ENCODE results near the gene MCRIP1. TPM values are rescaled to one million over a fixed set of nuclear protein-coding genes. Genes with fewer than 3 reads are reported as not detected.

MCRIP1 gene
- total RNA-seq, 4 donors from 2014 or later, result 83.5 to 146 (median 114) TPM

GRCh38 chr17:81871387-81872230, 38.5 kb upstream of the MCRIP1 start:
- TF ChIP-seq POLR2AphosphoS5 (IDR thresholded peaks at IDR 0.05) (peak; percentile 99 to 100), POLR2A (IDR thresholded peaks at IDR 0.05; ENCODE audit: low read depth) (peak; percentile 98), CTCF (IDR thresholded peaks at IDR 0.05) (peak; percentile 30 to 58 (median 45)), EP300 (IDR thresholded peaks at IDR 0.05) (no peak)
- Histone ChIP-seq H3K9me3 (no peaks in the 10 kb centered on the region), H3K4me1 (peaks cover 41 to 61% (median 53%) of the 10 kb centered on the region in 4 donors), H3K27me3 (no peaks in the 10 kb centered on the region), H3K27ac (replicated peaks in 1 of 4) (peak overlapping the region; percentile 97 to 99 (median 99)), H3K4me3 (peak overlapping the region; percentile 91 to 99 (median 95)), H3K36me3 (peaks cover 17 to 28% (median 25%) of the 10 kb centered on the region in 4 donors)
- intact Hi-C loops (cut with DNase I), result loop anchor here (5.0 kb wide), 1 partner anchor 39 kb away; the partner anchor contains the start of gene MCRIP1
- WGBS, result 1% methylated on average over 27 of the region's 86 CpGs
- DNase-seq (ENCODE audit: extremely low spot score), result peak; percentile 98

GRCh38 chr17:81870981-81871386, 37.9 kb upstream of the MCRIP1 start, which contains the start of gene ARHGDIA:
Gene ARHGDIA (minus strand): TSS chr17:81871337. CDS start chr17:81869930, 1,407 bp downstream.
- DNase-seq (ENCODE audit: extremely low spot score), result no peak
- TF ChIP-seq POLR2A (IDR thresholded peaks at IDR 0.05; ENCODE audit: low read depth) (no peak), POLR2AphosphoS5 (IDR thresholded peaks at IDR 0.05) (no peak), EP300 (IDR thresholded peaks at IDR 0.05) (no peak), CTCF (IDR thresholded peaks at IDR 0.05) (no peak)
- H3K27me3 ChIP-seq, result no peaks in the 10 kb centered on the region
- H3K4me3 ChIP-seq, result peak within 1 kb of the TSS; percentile 91 to 99 (median 95)
- peak within 1 kb of the TSS; percentile 97 to 99 (median 99) for H3K27ac ChIP-seq (replicated peaks in 1 of 4)
- peaks cover 17 to 31% (median 29%) of the 10 kb centered on the region in 4 donors for H3K36me3 ChIP-seq
- WGBS, result 1% methylated on average over 15 of the region's 64 CpGs
- peaks cover 47 to 67% (median 59%) of the 10 kb centered on the region in 4 donors for H3K4me1 ChIP-seq
- H3K9me3 ChIP-seq, result no peaks in the 10 kb centered on the region
- intact Hi-C loops (cut with DNase I), result loop anchor here (5.0 kb wide), 1 partner anchor 39 kb away; the partner anchor contains the start of gene MCRIP1

GRCh38 chr17:81870131-81870980, 37.3 kb upstream of the MCRIP1 start:
- Histone ChIP-seq H3K27me3 (no peaks in the 10 kb centered on the region), H3K4me1 (peaks cover 51 to 74% (median 64%) of the 10 kb centered on the region in 4 donors), H3K4me3 (peak overlapping the region; percentile 91 to 99 (median 95)), H3K9me3 (no peaks in the 10 kb centered on the region), H3K27ac (replicated peaks in 1 of 4) (peak overlapping the region; percentile 97 to 99 (median 99)), H3K36me3 (peaks cover 17 to 37% (median 33%) of the 10 kb centered on the region in 4 donors)
- DNase-seq (ENCODE audit: extremely low spot score), result no peak
- TF ChIP-seq POLR2AphosphoS5 (IDR thresholded peaks at IDR 0.05) (peak in 1 of 2 donors; percentile 8), CTCF (IDR thresholded peaks at IDR 0.05) (no peak)
- intact Hi-C loops (cut with DNase I), result loop anchor here (5.0 kb wide), 1 partner anchor 38 kb away; the partner anchor contains the start of gene MCRIP1
- 0% methylated on average over 1 of the region's 65 CpGs for WGBS

GRCh38 chr17:81869221-81870130, 36.4 kb upstream of the MCRIP1 start:
- H3K4me3 ChIP-seq, result peak overlapping the region; percentile 91 to 99 (median 95)
- peaks cover 51 to 75% (median 64%) of the 10 kb centered on the region in 4 donors for H3K4me1 ChIP-seq
- peaks cover 17 to 44% (median 34%) of the 10 kb centered on the region in 4 donors for H3K36me3 ChIP-seq
- 48% methylated on average over 13 of the region's 52 CpGs for WGBS
- no peak for DNase-seq (ENCODE audit: extremely low spot score)
- H3K27me3 ChIP-seq, result no peaks in the 10 kb centered on the region
- intact Hi-C loops (cut with DNase I), result loop anchor here (5.0 kb wide), 1 partner anchor 37 kb away; the partner anchor contains the start of gene MCRIP1
- no peaks in the 10 kb centered on the region for H3K9me3 ChIP-seq
- TF ChIP-seq CTCF (IDR thresholded peaks at IDR 0.05), result peak; percentile 76 to 97 (median 86)
- TF ChIP-seq EP300 (IDR thresholded peaks at IDR 0.05), result no peak
- TF ChIP-seq POLR2AphosphoS5 (IDR thresholded peaks at IDR 0.05), result no peak
- TF ChIP-seq POLR2A (IDR thresholded peaks at IDR 0.05; ENCODE audit: low read depth), result no peak
- H3K27ac ChIP-seq (replicated peaks in 1 of 4), result peak overlapping the region; percentile 97 to 99 (median 99)

Measured in esophagus muscularis mucosa (tissue), 4 donors.